Testis (tissue), 3 donors: Measurements from ENCODE around the gene PDGFRA. TPM values are rescaled to one million over a fixed set of nuclear protein-coding genes. Genes with fewer than 3 reads are reported as not detected.
"Not testable (repeated sequence)": the region's sequence is repeated elsewhere in the genome, so short reads cannot be mapped to it uniquely, and the experiment has no call there.

Experiments
- DNase-seq: peaks from one replicate; pipeline ENCODE4 v3.0.0-alpha.2; 2019
- H3K27ac ChIP-seq, 2 donors: fragments of 200-600 bp; sonication (generic); one replicate each; pipeline ENCODE4 v1.5.1; 2019
- H3K27me3 ChIP-seq: fragments of 200-600 bp; sonication (generic); one replicate; pipeline ENCODE4 v1.5.1; 2019
- H3K36me3 ChIP-seq: fragments of 200-600 bp; sonication (generic); one replicate; pipeline ENCODE4 v1.5.1; 2017; ENCODE audit warnings: low read depth; ENCODE audit errors: missing control alignments
- H3K4me1 ChIP-seq: fragments of 200-600 bp; sonication (generic); one replicate; pipeline ENCODE4 v1.5.1; 2019
- H3K4me3 ChIP-seq, 2 donors: fragments of 200-600 bp; sonication (generic); one replicate each; pipeline ENCODE4 v1.5.1; 2017 to 2019
- H3K9me3 ChIP-seq: fragments of 200-600 bp; sonication (generic); one replicate; pipeline ENCODE4 v1.5.1; 2017
- POLR2A ChIP-seq: fragments of 450-650 bp; IDR thresholded peaks from one replicate; pipeline ENCODE4 v1.6.1; 2017; ENCODE audit warnings: antibody characterized with exemption, mild to moderate bottlenecking, moderate library complexity
- WGBS, 2 donors: methylation state at CpG; one replicate each; pipeline ENCODE4 v1.1.5; 2018; 5-methylcytosine and 5-hydroxymethylcytosine counted together
- intact Hi-C: fragments of 100-400 bp; cut with DNase I; formaldehyde crosslinking; loops from one replicate; pipeline ENCODE4 v1.15.1; 2023; ENCODE audit warnings: low total_unique reads
- polyA plus RNA-seq: library from polyadenylated mRNA; stranded (reverse); fragments of 350-450 nt; fragmentation: Illumina TruSeq; extraction: RNeasy Lipid Tissue Mini Kit (QIAGEN cat#74804); gene quantifications from one replicate; pipeline ENCODE4 v1.2.3, GENCODE V29; 2014; ENCODE audit warnings: low read depth, low replicate concordance; ENCODE audit not compliant: insufficient read depth
- total RNA-seq, 2 donors: library from RNA; depleted of rRNA; stranded (reverse); fragments of >200 nt; gene quantifications; one replicate each; pipeline ENCODE4 v1.2.3, GENCODE V29; 2016
- TF ChIP-seq, protein P1 (sequence below), 3 experiments: fragments of 450-650 bp in 2 of 3; fragments of 200-600 bp in 1 of 3; sonication (generic) in 1 of 3; IDR thresholded peaks; one replicate each; pipeline ENCODE4 v1.5.1; 2016 to 2019; ENCODE audit warnings: antibody characterized with exemption in 3 of 3, mild to moderate bottlenecking in 2 of 3, moderate library complexity in 1 of 3

PDGFRA gene
- total and polyA plus RNA-seq, 3 donors from 2014 or later = 26.2 to 86.1 (median 46.5) TPM

GRCh38 chr4:54237770-54238169, 8.7 kb downstream of the PDGFRA start:
- no peak overlapping the region for H3K4me3 ChIP-seq
- H3K27ac ChIP-seq = no peak overlapping the region
- WGBS, 2 donors = 65 to 69% methylated on average over 2 of the region's 2 CpGs
- intact Hi-C loops = no loop called here
- H3K9me3 ChIP-seq = no peaks in the 10 kb centered on the region
- peaks cover 9% of the 10 kb centered on the region for H3K4me1 ChIP-seq
- DNase-seq = no peak
- H3K36me3 ChIP-seq = no peaks in the 10 kb centered on the region
- TF ChIP-seq, protein P1, sequence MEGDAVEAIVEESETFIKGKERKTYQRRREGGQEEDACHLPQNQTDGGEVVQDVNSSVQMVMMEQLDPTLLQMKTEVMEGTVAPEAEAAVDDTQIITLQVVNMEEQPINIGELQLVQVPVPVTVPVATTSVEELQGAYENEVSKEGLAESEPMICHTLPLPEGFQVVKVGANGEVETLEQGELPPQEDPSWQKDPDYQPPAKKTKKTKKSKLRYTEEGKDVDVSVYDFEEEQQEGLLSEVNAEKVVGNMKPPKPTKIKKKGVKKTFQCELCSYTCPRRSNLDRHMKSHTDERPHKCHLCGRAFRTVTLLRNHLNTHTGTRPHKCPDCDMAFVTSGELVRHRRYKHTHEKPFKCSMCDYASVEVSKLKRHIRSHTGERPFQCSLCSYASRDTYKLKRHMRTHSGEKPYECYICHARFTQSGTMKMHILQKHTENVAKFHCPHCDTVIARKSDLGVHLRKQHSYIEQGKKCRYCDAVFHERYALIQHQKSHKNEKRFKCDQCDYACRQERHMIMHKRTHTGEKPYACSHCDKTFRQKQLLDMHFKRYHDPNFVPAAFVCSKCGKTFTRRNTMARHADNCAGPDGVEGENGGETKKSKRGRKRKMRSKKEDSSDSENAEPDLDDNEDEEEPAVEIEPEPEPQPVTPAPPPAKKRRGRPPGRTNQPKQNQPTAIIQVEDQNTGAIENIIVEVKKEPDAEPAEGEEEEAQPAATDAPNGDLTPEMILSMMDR (IDR thresholded peaks at IDR 0.05) = no peak
- no peak for TF ChIP-seq POLR2A
- H3K27me3 ChIP-seq = no peaks in the 10 kb centered on the region

DNA sequence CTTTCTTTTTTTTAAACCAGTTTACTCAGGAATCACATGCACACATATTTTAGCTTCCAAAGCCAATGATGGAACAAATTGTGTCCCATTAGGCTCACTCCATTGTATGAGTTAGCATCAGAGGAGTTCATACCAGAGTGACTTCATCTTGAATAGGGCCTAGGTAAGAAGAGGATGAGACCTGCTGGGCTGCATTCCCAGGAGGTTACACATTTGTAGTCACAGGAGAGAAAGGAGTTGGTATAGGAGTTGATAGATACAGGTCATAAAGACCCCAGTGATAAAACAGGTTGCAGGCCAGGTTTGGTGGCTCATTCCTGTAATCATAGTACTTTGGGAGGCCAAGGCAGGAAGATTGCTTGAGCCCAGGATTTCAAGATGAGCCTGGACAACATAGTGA, 9.3 kb downstream of the PDGFRA start:
- Histone ChIP-seq H3K36me3 (no peaks in the 10 kb centered on the region), H3K9me3 (no peaks in the 10 kb centered on the region), H3K4me3 (no peak overlapping the region), H3K27me3 (no peaks in the 10 kb centered on the region), H3K27ac (no peak overlapping the region), H3K4me1 (peaks cover 9% of the 10 kb centered on the region)
- no peak for TF ChIP-seq POLR2A
- no peak for DNase-seq
- intact Hi-C loops = no loop called here

- H3K4me3 ChIP-seq, H3K4me1 ChIP-seq, H3K9me3 ChIP-seq, H3K27ac ChIP-seq, H3K36me3 ChIP-seq, intact Hi-C loops, H3K27me3 ChIP-seq, DNase-seq: not testable (repeated sequence)
- 94 to 95% methylated on average over 3 of the region's 3 CpGs for WGBS, 2 donors
These were observed 12.3 kb downstream of the PDGFRA start for GRCh38 chr4:54241268-54241823.

DNA sequence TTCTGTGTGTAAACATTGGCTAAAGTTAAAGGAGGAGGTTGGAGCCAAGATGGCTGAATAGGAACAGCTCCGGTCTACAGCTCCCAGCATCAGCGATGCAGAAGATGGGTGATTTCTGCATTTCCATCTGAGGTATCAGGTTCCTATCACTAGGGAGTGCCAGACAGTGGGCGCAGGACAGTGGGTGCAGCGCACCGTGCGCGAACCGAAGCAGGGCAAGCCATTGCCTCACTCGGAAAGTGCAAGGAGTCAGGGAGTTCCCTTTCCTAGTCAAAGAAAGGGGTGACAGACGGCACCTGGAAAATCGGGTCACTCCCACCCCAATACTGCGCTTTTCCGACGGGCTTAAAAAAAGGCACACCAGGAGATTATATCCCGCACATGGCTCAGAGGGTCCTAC, 14.4 kb downstream of the PDGFRA start:
- H3K36me3 ChIP-seq, intact Hi-C loops, H3K4me1 ChIP-seq, H3K27ac ChIP-seq, H3K9me3 ChIP-seq, H3K4me3 ChIP-seq, DNase-seq, H3K27me3 ChIP-seq: not testable (repeated sequence)
- WGBS, 2 donors = 96 to 98% methylated on average over 15 of the region's 15 CpGs

- 79 to 93% methylated on average over 1 of the region's 1 CpG for WGBS, 2 donors
- H3K27ac ChIP-seq, H3K27me3 ChIP-seq, H3K9me3 ChIP-seq, H3K4me1 ChIP-seq, H3K4me3 ChIP-seq, H3K36me3 ChIP-seq, intact Hi-C loops, DNase-seq: not testable (repeated sequence)
These were observed 23.2 kb downstream of the PDGFRA start for GRCh38 chr4:54252312-54252711.

DNA sequence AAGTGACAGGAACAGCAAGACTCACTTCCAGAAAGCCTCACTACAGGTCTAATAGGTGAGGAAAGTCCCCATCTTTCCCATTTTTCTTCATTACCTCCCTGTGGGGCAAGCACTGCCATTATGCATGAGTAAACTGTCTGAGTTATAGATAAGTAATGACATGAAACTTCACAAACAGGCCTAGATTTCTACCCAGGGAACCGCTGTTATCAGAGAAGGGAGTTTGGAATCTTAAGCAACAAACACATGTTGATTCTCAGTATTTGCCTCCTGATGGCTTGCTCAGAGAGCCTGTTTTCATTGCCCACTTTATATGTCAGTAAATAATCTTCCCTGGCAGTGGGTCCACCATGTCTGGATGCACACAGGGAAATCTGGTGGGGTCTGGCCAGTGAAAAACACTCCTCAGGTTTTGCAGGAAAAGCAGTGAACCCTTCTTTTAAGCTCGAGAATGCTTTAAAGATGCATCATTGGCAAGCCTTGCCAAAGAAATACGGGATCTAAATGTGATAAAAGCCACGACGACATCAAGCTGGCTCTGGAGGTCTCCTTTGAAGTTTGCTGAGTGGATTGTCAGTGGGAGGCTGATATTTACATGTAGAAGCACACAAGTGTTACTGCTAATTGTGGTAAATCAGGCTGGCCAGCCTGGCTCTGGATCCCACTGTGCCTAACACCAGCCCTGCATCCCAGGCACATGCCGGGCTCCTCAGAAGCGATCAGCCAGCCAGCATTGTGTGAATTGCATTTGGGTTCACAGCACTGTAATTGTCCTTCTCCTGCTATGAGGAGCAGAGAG, 25.2 kb downstream of the PDGFRA start:
- DNase-seq = no peak
- intact Hi-C loops = no loop called here

More for the DNA sequence above, 25.2 kb downstream of the PDGFRA start:
- H3K9me3 ChIP-seq = no peaks in the 10 kb centered on the region
- no peaks in the 10 kb centered on the region for H3K27me3 ChIP-seq
- no peak overlapping the region for H3K4me3 ChIP-seq
- H3K27ac ChIP-seq = no peak overlapping the region
- no peak for TF ChIP-seq POLR2A
- TF ChIP-seq, protein P1 (IDR thresholded peaks at IDR 0.05) = no peak
- 41 to 44% methylated on average over 7 of the region's 7 CpGs for WGBS, 2 donors
- peaks cover 5% of the 10 kb centered on the region for H3K4me1 ChIP-seq
- no peaks in the 10 kb centered on the region for H3K36me3 ChIP-seq
